Sigmoid colon (tissue), 4 donors: Measurements from ENCODE around the gene PEAR1.

Experiments used
- CTCF ChIP-seq, 4 experiments: fragments of 450-650 bp in 3 of 4; fragments of 200-600 bp in 1 of 4; IDR thresholded peaks; one replicate each; pipeline ENCODE4 v1.5.1; 2016 to 2019; ENCODE audit warnings: antibody characterized with exemption in 4 of 4, mild to moderate bottlenecking in 3 of 4, moderate library complexity in 2 of 4
- EP300 ChIP-seq, 4 donors: sonication (generic); formaldehyde crosslinking; IDR thresholded peaks; one replicate each; pipeline ENCODE4 v1.6.1; 2017; ENCODE audit warnings: antibody characterized with exemption in 4 of 4
- POLR2A ChIP-seq, 2 donors: fragments of 450-650 bp; IDR thresholded peaks; one replicate each; pipeline ENCODE4 v1.6.1; 2016; ENCODE audit warnings: antibody characterized with exemption in 2 of 2, mild to moderate bottlenecking in 2 of 2, moderate library complexity in 2 of 2
- POLR2AphosphoS5 ChIP-seq, 4 donors: sonication (generic); formaldehyde crosslinking; IDR thresholded peaks; one replicate each; pipeline ENCODE4 v1.6.1; 2017; ENCODE audit warnings: antibody characterized with exemption in 4 of 4

GRCh38 chr1:156924478-156925153 lies 31.1 kb downstream of the PEAR1 start:
- TF ChIP-seq POLR2AphosphoS5 (IDR thresholded peaks at IDR 0.05) (no peak), CTCF (IDR thresholded peaks at IDR 0.05) (no peak), POLR2A (IDR thresholded peaks at IDR 0.05) (no peak), EP300 (IDR thresholded peaks at IDR 0.05) (no peak)
